GM19240 (cell line): Measurements from ENCODE around the gene SLC8A2.
"Not testable (repeated sequence)": the region's sequence is repeated elsewhere in the genome, so short reads cannot be mapped to it uniquely, and the experiment has no call there.

ENCODE experiments used
- DNase-seq: peaks from one replicate; pipeline ENCODE4 v3.0.0; 2011; ENCODE audit warnings: low spot score; ENCODE audit not compliant: insufficient read length

SLC8A2 gene

DNA sequence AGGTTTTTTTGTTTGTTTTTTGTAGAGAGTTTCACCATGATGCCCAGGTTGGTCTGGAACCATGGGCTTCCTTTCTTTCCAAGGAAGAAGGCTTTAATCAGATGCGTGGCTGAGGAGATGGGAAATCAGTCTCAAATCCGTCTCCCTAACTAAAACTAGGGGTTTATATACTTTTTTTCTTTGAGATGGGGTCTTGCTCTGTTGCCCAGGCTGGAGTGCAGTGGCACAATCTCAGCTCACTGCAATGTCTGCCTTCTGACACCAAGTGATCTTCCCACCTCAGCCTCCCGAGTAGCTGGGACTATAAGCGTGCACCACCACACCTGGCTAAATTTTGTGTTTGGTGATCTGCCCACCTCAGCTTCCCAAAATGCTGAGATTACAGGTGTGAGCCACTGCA, 87.2 kb downstream of the SLC8A2 start:
- DNase-seq, result not testable (repeated sequence)

DNA sequence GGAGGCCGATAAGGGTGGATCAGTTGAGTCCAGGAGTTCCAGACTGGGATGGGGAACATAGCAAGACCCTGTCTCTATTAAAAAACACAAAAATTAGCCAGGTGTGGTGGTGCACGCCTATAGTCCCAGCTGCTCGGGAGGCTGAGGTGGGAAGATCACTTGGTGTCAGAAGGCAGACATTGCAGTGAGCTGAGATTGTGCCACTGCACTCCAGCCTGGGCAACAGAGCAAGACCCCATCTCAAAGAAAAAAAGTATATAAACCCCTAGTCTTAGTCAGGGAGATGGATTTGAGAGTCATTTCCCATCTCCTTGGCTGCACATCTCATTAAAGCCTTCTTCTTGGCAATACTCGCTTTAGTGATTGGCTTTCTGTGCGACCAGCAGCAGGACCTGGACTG, 87.8 kb downstream of the SLC8A2 start:
- not testable (repeated sequence) for DNase-seq

DNA sequence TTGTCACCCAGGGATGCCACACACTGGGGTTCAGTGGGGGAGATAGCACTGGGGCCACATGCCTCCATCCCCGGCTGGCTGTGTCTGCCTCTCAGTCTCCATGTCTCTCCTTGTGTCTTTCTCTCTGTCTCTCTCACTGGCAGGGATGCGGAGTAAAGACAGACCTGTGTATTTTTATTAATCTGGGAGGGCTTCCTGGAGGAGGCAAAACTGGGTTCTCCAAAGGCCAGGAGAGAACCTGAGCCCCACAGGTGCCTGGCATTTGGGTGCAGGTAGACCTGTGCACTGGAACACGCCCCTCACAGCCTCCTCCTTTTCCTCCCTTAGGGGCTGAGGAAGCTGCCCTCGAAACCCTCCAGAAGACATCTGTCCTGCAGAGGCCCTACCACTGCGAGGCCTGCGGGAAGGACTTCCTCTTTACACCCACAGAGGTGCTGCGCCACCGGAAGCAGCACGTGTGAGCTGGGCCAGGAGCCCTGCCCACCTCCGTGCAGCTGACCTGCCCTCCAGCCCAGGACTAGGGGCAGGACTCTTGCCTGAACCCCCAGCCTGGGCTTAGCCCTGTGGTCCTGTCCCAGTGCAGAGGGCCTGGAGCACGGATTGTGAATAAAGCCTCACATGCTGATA, 89.9 kb downstream of the SLC8A2 start:
- DNase-seq, result no peak

DNA sequence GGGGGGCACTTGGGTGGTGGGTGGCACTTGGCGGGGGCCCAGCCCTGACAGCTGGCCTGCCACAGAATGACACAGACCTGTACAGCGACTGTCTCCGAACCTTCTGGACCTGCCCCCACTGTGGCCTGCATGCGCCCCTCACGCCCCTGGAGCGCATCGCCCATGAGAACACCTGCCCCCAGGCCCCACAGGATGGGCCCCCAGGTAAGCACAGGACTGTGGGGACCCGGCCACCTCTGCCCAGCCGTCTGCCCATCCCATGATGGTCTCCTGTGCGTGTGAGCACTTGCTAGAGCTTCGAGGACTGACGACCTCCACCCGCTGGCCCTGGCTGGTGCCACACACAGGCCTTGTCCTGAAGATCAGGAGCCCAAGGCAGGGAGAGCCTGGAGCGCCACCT, 90.6 kb downstream of the SLC8A2 start:
- DNase-seq, result no peak

DNA sequence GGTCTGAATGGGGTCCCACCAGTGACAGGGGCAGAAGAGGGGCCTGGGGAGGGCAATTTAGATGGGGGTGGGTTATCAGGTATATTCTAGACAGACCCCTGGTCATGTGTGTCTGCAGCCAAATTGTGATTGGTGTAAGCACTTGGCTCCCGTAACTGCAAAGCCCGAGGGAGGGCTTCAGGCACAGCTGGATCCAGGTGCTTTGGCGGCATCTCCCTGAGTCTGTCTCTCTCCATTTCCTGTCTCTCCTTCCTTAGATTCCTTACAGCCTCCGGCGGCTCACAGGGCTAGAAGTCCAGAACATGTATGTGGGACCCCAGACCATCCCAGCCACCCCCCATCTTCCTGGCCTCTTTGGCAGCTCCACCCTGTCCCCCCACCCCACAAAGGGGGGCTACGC, 91.1 kb downstream of the SLC8A2 start:
- no peak for DNase-seq

DNA sequence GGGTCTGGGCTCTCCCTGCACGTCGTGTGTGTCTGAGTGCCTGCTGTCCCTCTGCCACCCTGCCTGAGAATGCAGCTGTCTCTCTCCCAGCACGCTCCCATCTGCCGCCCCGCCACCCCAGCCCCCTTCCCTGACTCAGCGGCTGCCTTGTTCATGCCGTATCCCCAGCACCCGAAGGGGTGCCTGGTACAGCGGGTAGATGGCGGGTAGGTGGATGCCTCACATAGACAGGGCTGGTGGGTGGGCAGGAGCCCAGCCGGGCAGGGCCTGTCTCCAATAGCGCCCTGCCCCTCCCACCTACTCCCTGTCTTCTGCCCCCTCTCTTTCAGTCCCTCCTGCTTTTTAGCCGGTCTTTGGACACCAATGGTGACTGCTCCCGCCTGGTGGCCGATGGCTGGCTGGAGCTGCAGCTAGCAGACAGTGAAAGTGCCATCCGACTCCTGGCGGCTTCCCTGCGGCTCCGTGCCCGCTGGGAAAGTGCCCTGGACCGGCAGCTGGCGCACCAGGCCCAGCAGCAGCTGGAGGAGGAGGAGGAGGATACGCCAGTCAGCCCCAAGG, 92.2 kb downstream of the SLC8A2 start:
- DNase-seq, result no peak

DNA sequence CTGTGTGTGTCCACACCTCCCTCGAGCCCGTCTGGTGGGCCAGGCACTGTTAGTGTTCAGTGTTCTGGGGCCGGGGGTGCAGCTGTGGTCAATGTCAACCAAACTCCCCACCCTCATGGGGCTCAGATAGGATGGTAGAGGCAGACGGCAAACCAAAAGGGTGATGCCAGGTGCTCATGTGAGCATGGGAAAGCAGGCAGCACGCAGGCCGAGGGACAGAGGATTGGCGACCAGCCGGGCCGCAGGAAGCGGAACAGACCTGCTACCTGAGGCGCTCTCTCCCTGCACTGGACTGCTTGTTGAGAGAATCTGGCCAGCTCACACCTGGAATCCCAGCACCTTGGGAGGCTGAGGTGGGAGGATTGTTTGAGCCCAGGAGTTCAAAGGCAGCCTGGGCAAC, 93.4 kb downstream of the SLC8A2 start:
- DNase-seq, result no peak
